IgD-negative memory B cell (primary cell): Measurements from ENCODE around the gene TGIF2. TPM values are rescaled to one million over a fixed set of nuclear protein-coding genes. Genes with fewer than 3 reads are reported as not detected.

Experiments used
- H3K27ac Mint-ChIP-seq, 3 donors: one replicate each; pipeline ENCODE4 v1.8.0; 2020 to 2022; ENCODE audit warnings: mild to moderate bottlenecking in 3 of 3, mixed read lengths in 3 of 3, moderate library complexity in 1 of 3
- H3K27me3 Mint-ChIP-seq: one replicate; pipeline ENCODE4 v1.8.0; 2021; ENCODE audit warnings: mixed read lengths
- H3K36me3 Mint-ChIP-seq: one replicate; pipeline ENCODE4 v1.8.0; 2020; ENCODE audit warnings: mild to moderate bottlenecking, mixed read lengths
- H3K4me1 Mint-ChIP-seq, 3 donors: one replicate each; pipeline ENCODE4 v1.8.0; 2020 to 2022; ENCODE audit warnings: mixed read lengths in 3 of 3, mild to moderate bottlenecking in 1 of 3
- H3K4me3 Mint-ChIP-seq, 4 donors: one replicate each; pipeline ENCODE4 v1.8.0; 2020 to 2022; ENCODE audit warnings: mild to moderate bottlenecking in 4 of 4, mixed read lengths in 4 of 4, moderate library complexity in 3 of 4
- H3K9me3 Mint-ChIP-seq, 3 donors: one replicate each; pipeline ENCODE4 v1.8.0; 2020 to 2021; ENCODE audit warnings: mixed read lengths in 3 of 3, mild to moderate bottlenecking in 1 of 3
- polyA plus RNA-seq: library from polyadenylated mRNA; unstranded; fragments of 300-500 nt; fragmentation: Illumina TruSeq; gene quantifications from one replicate; pipeline ENCODE4 v1.2.3, GENCODE V29; 2021

Gene TGIF2
- polyA plus RNA-seq, 1 donor from 2014 or later: 36.3 TPM

DNA sequence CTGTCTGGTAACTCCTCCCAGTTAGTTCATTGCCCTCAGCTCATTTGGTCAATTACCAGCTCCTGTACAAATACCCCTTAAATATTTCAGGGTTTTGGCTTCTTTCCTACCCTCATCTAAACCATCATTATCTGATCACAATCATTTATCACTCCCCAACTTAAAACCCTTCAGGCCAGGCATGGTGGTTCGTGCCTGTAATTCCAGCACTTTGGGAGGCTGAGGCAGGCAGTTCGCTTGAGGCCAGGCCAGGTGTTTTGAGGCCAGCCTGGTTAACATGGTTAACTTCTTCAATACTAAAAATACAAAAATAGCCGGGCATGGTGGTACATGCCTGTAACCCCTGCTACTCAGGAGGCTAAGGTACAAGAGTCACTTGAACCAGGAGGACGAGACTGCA lies 9.4 kb downstream of the TGIF2 start:
- Mint-ChIP-seq H3K4me1 (peaks cover 11 to 14% (median 11%) of the 10 kb centered on the region in 3 donors), H3K36me3 (peaks cover 3% of the 10 kb centered on the region), H3K27ac (peak overlapping the region in 1 of 3 donors; percentile 76), H3K27me3 (no peaks in the 10 kb centered on the region), H3K4me3 (peak overlapping the region in 1 of 4 donors; percentile 61), H3K9me3 (no peaks in the 10 kb centered on the region)

DNA sequence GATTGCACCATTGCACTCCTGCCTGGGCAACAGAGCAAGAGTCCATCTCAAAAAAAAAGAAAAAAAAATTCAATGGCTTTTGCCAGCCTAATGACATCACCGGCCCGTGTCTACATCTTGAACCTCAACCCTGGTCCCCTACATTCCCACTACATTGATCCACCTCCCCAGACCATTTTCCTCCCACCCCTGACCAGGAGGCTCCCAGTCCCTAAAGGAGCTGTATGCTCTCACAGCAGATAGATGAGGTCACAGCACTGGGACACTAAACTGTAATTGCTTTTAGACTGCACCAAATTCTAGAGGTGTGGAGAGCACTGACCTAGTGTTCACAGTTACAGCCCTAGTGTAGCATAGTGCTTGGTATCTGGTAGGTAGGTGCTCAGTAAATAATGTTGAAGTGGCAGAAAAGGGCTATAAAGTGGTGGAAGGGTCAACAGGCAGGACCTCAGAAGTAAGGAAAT lies 10.7 kb downstream of the TGIF2 start:
- Mint-ChIP-seq H3K27ac (peak overlapping the region in 2 of 3 donors; percentile 31 to 71), H3K4me1 (peaks cover 11 to 17% (median 16%) of the 10 kb centered on the region in 3 donors), H3K9me3 (no peaks in the 10 kb centered on the region), H3K36me3 (peaks cover 1% of the 10 kb centered on the region), H3K27me3 (no peaks in the 10 kb centered on the region), H3K4me3 (no peak overlapping the region)

DNA sequence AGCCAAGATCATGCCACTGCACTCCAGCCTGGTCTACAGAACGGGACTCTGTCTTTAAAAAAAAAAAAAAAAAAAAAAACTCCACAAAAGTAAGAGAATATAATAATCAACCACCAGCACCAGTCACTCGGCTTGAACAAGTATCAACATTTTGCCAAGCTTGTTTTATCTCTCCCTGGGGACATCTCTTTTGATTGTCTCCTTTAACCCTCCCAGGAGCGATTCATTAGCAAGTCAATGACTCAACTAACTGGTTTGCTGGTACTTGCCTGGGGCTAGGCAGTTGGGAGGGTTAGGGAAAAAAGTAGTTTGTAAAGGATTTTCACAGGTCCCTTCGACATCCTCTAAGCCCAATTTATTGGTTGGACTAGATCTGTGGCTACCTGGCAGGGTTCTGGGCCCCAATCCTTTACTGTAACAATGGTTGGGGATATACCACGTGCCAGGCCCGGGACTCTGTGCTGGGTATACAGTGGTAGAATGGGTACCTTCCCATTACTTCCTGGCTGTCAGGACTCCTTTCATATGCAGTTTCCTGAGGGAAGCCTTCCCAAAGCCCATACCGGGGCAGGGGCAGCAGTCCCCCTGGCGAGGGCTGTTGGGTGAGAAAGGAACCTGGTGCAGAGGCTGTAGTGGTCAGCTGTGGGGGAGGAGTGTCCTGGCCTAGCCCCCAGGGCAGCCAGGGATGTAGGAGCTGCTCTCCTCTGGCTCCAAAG lies 12.2 kb downstream of the TGIF2 start:
- Mint-ChIP-seq H3K27ac (peak overlapping the region in 2 of 3 donors; percentile 67 to 83), H3K4me3 (no peak overlapping the region), H3K36me3 (no peaks in the 10 kb centered on the region), H3K9me3 (no peaks in the 10 kb centered on the region), H3K27me3 (no peaks in the 10 kb centered on the region), H3K4me1 (peaks cover 8 to 17% (median 12%) of the 10 kb centered on the region in 3 donors)

DNA sequence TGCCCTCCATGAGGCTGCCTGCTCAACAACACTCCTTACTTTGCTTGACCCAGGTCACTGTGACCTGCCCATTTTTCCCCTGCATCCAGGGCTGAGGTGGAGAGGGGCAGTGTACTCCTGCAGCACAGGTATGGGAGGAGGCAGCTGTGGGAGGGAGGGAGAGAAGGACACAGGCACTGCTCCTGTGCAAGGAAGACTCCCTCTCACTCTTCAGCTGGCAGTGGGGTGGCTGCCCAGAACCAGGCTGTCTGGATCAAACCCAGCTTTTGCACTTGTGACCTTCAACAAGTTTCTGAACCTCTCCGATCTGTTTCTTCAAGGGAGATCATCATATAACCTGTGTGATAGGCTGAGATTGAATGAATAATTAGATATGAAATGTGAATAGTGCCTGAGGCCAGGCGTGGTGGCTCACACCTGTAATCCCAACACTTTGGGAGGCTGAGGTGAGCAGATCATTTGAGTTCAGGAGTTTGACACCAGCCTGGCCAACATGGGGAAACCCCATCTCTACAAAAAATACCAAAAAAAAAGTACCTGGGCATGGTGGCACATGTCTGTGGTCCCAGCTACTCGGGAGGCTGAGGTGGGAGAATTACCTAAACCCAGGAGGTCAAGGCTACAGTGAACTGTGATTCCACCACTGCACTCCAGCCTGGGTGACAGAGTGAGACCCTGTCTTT lies 14.1 kb downstream of the TGIF2 start:
- no peaks in the 10 kb centered on the region for H3K36me3 Mint-ChIP-seq
- H3K27me3 Mint-ChIP-seq: no peaks in the 10 kb centered on the region
- H3K4me3 Mint-ChIP-seq: no peak overlapping the region
- no peaks in the 10 kb centered on the region for H3K9me3 Mint-ChIP-seq
- H3K27ac Mint-ChIP-seq: peak overlapping the region; percentile 47 to 90 (median 83)
- peaks cover 8 to 25% (median 12%) of the 10 kb centered on the region in 3 donors for H3K4me1 Mint-ChIP-seq

DNA sequence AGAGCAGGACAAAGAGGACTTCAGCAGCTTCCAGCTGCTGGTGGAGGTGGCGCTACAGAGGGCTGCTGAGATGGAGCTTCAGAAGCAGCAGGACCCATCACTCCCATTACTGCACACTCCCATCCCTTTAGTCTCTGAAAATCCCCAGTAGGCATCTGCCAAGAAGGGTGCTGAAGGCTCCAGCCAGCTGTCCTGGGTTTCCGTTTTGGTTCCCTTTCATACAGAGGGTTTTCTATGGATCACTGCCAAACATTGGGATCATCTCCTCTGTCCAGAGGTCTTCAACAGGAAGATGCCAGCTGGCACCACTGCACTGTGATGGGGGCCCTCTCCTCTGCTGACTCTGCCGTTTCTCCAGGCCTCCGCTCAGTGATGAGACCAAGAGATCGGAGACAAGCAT lies 17.9 kb downstream of the TGIF2 start:
- H3K4me3 Mint-ChIP-seq: peak overlapping the region in 1 of 4 donors; percentile 54
- peaks cover 23 to 44% (median 33%) of the 10 kb centered on the region in 3 donors for H3K4me1 Mint-ChIP-seq
- peak overlapping the region in 2 of 3 donors; percentile 83 to 98 for H3K27ac Mint-ChIP-seq
- no peaks in the 10 kb centered on the region for H3K36me3 Mint-ChIP-seq
- no peaks in the 10 kb centered on the region for H3K9me3 Mint-ChIP-seq
- H3K27me3 Mint-ChIP-seq: no peaks in the 10 kb centered on the region

DNA sequence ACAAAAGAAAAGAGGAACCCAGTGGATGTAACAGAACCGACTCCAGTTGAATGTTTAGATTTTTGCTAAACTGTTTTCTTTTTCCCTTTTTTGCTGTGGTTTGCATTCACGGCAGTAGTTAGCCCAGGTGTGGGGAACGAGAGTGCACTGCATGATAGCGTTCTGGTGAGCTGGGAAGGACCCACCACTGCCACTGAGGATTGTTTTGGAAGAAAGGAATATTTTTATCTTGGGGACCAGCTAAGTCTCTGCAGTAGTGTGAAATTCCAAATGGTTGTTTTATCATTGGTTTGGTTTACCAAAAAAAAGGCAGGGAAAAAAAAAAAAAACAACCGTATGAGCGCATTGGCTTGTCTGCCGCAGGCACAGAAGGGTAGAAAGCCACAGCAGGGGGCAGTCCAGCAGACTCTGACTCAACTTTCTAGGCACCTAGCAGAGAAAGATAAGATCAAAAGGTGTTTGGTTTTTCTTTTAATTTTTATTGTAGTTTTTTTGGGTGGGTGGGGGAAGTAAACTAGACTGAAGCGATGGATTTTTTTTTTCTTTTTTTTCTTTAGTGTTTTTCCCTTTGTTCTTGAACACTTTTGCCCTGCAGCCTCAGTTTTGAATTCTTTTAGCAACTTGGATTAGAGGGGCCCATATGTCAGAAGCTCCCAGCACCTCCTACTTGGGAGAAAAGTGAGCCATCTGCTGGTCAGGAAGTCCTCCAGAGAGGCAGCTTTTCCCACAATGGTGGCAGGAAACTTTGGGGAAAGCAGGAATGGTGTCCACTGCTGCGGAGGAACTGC lies 18.7 kb downstream of the TGIF2 start:
- H3K36me3 Mint-ChIP-seq: no peaks in the 10 kb centered on the region
- H3K27me3 Mint-ChIP-seq: no peaks in the 10 kb centered on the region
- peak overlapping the region; percentile 74 to 99 (median 98) for H3K27ac Mint-ChIP-seq
- no peaks in the 10 kb centered on the region for H3K9me3 Mint-ChIP-seq
- peak overlapping the region in 1 of 4 donors; percentile 23 for H3K4me3 Mint-ChIP-seq
- H3K4me1 Mint-ChIP-seq: peaks cover 21 to 39% (median 33%) of the 10 kb centered on the region in 3 donors

DNA sequence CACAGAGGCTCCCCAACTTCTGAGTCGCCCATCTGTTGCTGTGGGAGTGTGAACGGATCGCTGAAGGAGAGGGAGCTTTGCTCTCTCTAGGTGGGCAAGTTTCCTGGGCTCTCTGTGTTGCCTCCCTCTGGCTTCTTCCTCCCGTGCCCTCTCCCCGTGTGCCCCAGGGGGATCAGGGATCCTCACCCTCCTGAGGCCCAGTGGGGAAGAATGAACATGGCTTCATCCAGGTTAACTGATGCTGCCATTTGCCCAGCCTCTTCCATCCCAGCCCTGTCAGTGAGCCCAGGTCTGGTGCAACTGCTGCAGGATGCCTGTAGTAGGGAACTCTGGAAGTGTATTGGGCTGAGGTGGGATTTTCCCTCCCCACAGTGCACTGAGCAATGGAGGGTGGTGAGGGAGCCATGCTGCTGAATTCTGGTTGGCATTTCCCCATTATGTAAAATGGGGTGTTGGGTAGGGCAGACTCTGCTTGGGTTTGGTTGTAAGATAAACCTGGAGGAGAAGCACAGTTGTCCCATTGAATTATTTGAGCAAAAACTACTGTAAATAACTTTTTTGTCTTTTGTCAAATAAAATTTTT lies 20.0 kb downstream of the TGIF2 start:
- H3K4me1 Mint-ChIP-seq: peaks cover 22 to 38% (median 28%) of the 10 kb centered on the region in 3 donors
- no peaks in the 10 kb centered on the region for H3K27me3 Mint-ChIP-seq
- H3K27ac Mint-ChIP-seq: peak overlapping the region; percentile 82 to 99 (median 98)
- no peaks in the 10 kb centered on the region for H3K9me3 Mint-ChIP-seq
- peak overlapping the region in 1 of 4 donors; percentile 51 for H3K4me3 Mint-ChIP-seq
- H3K36me3 Mint-ChIP-seq: no peaks in the 10 kb centered on the region

DNA sequence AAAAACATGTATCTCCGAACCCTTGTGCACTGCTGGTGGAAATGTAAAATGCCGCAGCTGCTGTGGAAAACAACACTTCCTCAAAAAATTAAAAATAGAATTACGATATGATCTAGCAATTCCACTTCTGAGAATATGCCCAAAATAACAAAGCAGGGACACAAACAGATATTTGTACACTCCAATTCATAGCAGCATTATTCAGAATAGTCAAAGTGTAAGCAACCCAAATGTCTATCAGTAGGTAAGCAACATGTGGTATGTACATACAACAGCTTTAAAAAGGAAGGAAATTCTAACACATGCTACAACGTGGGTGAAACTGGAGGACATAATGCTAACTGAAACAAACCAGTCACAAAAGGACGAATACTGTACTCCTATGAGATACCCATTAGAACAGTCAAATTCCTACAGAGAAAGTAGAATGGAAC lies 26.5 kb downstream of the TGIF2 start:
- peak overlapping the region; percentile 55 to 86 (median 76) for H3K4me3 Mint-ChIP-seq
- H3K36me3 Mint-ChIP-seq: no peaks in the 10 kb centered on the region
- H3K4me1 Mint-ChIP-seq: peaks cover 28 to 35% (median 31%) of the 10 kb centered on the region in 3 donors
- no peaks in the 10 kb centered on the region for H3K27me3 Mint-ChIP-seq
- peak overlapping the region; percentile 83 to 89 (median 87) for H3K27ac Mint-ChIP-seq
- no peaks in the 10 kb centered on the region for H3K9me3 Mint-ChIP-seq

DNA sequence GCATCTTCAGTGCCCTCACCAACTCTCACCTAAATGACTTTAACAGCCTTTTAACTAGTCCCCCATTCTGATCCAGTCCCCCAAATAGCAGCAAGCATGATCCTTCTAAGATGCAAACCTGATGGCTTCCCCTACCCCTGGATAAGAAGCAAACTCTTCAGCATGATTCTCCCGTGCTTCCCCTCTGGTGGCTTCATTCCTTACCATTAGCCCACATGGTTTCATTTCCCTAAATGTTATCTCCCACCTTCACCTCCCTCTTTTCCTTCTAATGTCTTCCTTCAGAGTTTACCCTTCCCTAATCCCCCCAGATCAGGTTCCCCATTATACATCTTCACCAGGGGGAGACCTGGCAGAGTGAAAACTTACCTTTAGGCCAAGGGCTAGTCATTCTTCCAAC lies 28.1 kb downstream of the TGIF2 start:
- peak overlapping the region in 3 of 4 donors; percentile 39 to 89 (median 83) for H3K4me3 Mint-ChIP-seq
- H3K27ac Mint-ChIP-seq: peak overlapping the region in 1 of 3 donors; percentile 94
- no peaks in the 10 kb centered on the region for H3K27me3 Mint-ChIP-seq
- H3K4me1 Mint-ChIP-seq: peaks cover 24 to 33% (median 32%) of the 10 kb centered on the region in 3 donors
- no peaks in the 10 kb centered on the region for H3K9me3 Mint-ChIP-seq
- H3K36me3 Mint-ChIP-seq: no peaks in the 10 kb centered on the region

DNA sequence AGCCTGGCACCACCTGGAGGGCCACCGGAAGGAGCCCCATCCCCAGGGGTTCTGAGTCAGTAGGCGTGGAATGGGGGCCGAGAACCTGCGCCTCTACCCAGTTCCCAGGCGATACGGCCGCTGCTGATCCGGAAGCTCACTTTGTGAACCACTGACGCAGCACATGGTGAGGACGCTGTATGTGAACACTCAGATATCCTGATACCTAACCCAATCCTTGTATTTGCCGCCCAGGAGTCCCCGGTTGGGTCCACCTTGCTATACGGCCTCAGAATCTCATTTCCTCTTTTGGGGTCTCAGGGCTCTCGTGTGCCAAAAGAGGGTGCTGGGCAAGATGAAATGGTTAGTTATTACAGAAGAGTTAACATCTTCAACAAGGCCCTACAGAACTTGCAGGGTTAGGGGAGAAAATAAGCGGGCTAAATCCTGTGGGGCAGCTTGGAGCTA lies 31.6 kb downstream of the TGIF2 start:
- peaks cover 23 to 33% (median 30%) of the 10 kb centered on the region in 3 donors for H3K4me1 Mint-ChIP-seq
- no peaks in the 10 kb centered on the region for H3K36me3 Mint-ChIP-seq
- peak overlapping the region; percentile 89 to 97 (median 96) for H3K4me3 Mint-ChIP-seq
- H3K9me3 Mint-ChIP-seq: no peaks in the 10 kb centered on the region
- peak overlapping the region; percentile 98 to 99 (median 98) for H3K27ac Mint-ChIP-seq
- no peaks in the 10 kb centered on the region for H3K27me3 Mint-ChIP-seq

DNA sequence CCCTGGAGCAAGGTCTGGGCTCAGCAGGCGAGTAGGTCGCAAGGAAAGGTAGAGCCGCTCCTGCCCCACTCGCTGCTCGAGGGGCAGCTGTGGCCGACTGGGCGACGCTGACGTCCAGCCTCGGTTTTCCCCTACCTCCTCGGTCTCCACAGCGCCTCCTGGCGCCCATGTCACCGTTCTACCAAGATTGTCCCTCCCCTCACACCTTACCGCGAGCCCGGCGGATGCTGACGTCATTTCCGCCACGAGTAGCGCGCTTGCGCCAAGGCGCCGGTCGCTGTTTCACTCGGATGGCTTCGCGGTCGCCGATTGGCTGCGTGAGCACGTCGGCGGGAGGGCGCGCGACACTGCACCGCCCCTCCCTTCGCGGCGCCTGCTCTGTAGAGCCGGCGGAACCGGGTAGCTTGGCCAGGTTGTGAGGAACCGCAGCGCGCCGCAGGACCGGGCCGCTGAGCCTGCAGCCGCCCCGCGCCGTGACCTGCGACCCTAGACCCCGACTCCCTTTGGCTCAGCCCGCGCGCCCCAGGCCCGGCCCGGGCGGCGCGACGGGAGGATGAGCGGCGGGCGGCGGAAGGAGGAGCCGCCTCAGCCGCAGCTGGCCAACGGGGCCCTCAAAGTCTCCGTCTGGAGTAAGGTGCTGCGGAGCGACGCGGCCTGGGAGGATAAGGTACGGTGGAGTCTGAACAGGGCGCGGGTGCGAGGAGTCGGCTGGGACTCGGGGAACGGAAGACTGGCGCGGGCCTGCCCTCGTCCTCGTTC lies 32.2 kb downstream of the TGIF2 start, which contains the start of gene RAB5IF:
Gene RAB5IF (plus strand): TSS at position 381 of the 759 bp plus-strand sequence. CDS start 173 bp downstream, at position 554.
- Mint-ChIP-seq H3K9me3 (no peaks in the 10 kb centered on the region), H3K4me1 (peaks cover 20 to 30% (median 27%) of the 10 kb centered on the region in 3 donors), H3K4me3 (peak within 1 kb of the TSS; percentile 89 to 97 (median 96)), H3K36me3 (no peaks in the 10 kb centered on the region), H3K27ac (peak within 1 kb of the TSS; percentile 98 to 99 (median 98)), H3K27me3 (no peaks in the 10 kb centered on the region)

DNA sequence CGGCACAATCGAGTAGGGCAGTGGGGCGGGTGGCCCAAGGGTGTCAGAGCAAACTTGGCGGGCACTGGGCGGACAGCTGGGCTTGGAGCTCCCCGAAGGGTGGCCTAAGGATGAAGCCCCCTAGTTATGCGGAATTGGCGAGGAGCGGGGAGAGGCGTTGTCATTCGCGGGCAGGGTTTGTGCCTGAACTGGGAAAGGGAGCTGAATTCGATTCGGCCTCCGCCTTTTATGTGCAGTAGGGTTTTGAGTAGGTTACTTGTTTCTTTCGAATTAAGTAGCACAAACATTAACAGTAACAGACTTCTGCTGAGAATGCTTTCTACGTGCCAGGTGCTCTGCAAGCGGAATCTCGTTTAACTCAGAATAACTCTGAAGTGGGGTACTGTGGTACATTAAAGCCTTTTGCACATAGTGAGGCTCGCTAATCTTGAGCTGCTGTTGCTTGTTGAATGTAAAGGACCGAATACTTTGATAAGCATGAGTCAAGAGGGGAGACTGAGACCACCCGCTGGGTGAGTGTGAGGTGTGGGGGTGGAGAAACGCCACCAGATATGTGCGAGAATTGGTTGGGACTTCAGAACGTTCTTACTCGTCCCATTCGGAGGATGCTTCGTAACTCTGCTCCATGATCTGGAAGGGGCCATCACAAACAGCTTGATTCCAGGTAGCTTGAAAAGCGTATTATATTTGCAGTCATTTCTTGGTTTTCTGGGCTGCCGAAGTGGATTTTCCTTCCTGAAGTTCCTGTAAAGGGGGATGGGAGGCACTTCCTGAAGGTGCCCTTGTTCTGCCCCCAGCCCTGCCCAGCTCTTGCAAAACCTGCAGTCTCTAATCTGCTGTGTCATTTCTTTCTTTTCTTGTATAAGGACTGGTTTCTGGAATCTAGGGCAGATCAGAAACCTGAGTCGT lies 33.0 kb downstream of the TGIF2 start:
- Mint-ChIP-seq H3K9me3 (no peaks in the 10 kb centered on the region), H3K4me1 (peaks cover 20 to 28% (median 26%) of the 10 kb centered on the region in 3 donors), H3K27me3 (no peaks in the 10 kb centered on the region), H3K27ac (peak overlapping the region; percentile 98 to 99 (median 98)), H3K36me3 (no peaks in the 10 kb centered on the region), H3K4me3 (peak overlapping the region; percentile 89 to 97 (median 96))
